ENCODE data around the gene CLEC2L.

DNA sequence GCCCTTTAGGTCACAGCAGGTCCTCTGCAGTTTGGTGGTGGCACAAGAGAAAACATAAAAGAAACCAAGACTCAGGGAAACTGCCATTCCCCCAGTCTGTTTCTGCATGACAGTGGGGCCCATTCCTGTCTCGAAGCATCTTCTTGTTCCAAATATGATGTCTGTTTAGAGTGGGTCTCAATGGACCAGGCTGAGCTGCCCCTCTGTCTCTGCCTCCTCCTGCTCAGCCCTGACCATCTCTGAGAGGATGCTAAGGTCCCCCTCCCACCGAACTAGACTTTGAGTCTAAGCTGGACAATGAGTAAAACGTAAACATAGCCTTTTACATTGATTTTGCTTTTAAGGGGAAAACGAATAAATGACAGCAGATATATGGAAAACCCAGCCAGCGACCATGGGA lies 40.4 kb downstream of the CLEC2L start:
- TF ChIP-seq, protein P1, sequence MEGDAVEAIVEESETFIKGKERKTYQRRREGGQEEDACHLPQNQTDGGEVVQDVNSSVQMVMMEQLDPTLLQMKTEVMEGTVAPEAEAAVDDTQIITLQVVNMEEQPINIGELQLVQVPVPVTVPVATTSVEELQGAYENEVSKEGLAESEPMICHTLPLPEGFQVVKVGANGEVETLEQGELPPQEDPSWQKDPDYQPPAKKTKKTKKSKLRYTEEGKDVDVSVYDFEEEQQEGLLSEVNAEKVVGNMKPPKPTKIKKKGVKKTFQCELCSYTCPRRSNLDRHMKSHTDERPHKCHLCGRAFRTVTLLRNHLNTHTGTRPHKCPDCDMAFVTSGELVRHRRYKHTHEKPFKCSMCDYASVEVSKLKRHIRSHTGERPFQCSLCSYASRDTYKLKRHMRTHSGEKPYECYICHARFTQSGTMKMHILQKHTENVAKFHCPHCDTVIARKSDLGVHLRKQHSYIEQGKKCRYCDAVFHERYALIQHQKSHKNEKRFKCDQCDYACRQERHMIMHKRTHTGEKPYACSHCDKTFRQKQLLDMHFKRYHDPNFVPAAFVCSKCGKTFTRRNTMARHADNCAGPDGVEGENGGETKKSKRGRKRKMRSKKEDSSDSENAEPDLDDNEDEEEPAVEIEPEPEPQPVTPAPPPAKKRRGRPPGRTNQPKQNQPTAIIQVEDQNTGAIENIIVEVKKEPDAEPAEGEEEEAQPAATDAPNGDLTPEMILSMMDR (IDR thresholded peaks at IDR 0.05; ENCODE audit: low read depth, low read length, missing input control), result no peak
- TF ChIP-seq, protein P2, sequence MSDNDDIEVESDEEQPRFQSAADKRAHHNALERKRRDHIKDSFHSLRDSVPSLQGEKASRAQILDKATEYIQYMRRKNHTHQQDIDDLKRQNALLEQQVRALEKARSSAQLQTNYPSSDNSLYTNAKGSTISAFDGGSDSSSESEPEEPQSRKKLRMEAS (IDR thresholded peaks at IDR 0.05), result no peak
- TF ChIP-seq YY1 (IDR thresholded peaks at IDR 0.05) (no peak), GABPA (IDR thresholded peaks at IDR 0.05 in 1 of 2, conservative IDR thresholded peaks at IDR 0.05 in 1 of 2) (no peak)
- TF ChIP-seq, protein P3, sequence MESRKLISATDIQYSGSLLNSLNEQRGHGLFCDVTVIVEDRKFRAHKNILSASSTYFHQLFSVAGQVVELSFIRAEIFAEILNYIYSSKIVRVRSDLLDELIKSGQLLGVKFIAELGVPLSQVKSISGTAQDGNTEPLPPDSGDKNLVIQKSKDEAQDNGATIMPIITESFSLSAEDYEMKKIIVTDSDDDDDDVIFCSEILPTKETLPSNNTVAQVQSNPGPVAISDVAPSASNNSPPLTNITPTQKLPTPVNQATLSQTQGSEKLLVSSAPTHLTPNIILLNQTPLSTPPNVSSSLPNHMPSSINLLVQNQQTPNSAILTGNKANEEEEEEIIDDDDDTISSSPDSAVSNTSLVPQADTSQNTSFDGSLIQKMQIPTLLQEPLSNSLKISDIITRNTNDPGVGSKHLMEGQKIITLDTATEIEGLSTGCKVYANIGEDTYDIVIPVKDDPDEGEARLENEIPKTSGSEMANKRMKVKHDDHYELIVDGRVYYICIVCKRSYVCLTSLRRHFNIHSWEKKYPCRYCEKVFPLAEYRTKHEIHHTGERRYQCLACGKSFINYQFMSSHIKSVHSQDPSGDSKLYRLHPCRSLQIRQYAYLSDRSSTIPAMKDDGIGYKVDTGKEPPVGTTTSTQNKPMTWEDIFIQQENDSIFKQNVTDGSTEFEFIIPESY (IDR thresholded peaks at IDR 0.05), result no peak
- TF ChIP-seq, protein P4, sequence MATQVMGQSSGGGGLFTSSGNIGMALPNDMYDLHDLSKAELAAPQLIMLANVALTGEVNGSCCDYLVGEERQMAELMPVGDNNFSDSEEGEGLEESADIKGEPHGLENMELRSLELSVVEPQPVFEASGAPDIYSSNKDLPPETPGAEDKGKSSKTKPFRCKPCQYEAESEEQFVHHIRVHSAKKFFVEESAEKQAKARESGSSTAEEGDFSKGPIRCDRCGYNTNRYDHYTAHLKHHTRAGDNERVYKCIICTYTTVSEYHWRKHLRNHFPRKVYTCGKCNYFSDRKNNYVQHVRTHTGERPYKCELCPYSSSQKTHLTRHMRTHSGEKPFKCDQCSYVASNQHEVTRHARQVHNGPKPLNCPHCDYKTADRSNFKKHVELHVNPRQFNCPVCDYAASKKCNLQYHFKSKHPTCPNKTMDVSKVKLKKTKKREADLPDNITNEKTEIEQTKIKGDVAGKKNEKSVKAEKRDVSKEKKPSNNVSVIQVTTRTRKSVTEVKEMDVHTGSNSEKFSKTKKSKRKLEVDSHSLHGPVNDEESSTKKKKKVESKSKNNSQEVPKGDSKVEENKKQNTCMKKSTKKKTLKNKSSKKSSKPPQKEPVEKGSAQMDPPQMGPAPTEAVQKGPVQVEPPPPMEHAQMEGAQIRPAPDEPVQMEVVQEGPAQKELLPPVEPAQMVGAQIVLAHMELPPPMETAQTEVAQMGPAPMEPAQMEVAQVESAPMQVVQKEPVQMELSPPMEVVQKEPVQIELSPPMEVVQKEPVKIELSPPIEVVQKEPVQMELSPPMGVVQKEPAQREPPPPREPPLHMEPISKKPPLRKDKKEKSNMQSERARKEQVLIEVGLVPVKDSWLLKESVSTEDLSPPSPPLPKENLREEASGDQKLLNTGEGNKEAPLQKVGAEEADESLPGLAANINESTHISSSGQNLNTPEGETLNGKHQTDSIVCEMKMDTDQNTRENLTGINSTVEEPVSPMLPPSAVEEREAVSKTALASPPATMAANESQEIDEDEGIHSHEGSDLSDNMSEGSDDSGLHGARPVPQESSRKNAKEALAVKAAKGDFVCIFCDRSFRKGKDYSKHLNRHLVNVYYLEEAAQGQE (IDR thresholded peaks at IDR 0.05), result no peak

Measured in liver (tissue), 3 donors.